Loucy (cell line): ENCODE results near the gene TAS1R2.
"Not testable (repeated sequence)": the region's sequence is repeated elsewhere in the genome, so short reads cannot be mapped to it uniquely, and the experiment has no call there.

Experiments
- H2AFZ ChIP-seq: fragments of 200-600 bp; sonication (generic); 2 replicates; pipeline ENCODE4 v1.6.0; 2016; ENCODE audit warnings: antibody characterized with exemption, mild to moderate bottlenecking, low read length, moderate library complexity
- H3F3A ChIP-seq: fragments of 200-600 bp; 2 replicates; pipeline ENCODE4 v1.6.0; 2016; ENCODE audit warnings: antibody characterized with exemption, low read depth, mild to moderate bottlenecking
- H3K27me3 ChIP-seq: fragments of 200-600 bp; sonication (generic); 2 replicates; pipeline ENCODE4 v1.6.1; 2014; ENCODE audit warnings: low read length, mild to moderate bottlenecking; ENCODE audit not compliant: insufficient read depth, poor library complexity, severe bottlenecking
- H3K36me3 ChIP-seq: fragments of 200-600 bp; sonication (generic); 2 replicates; pipeline ENCODE4 v1.6.1; 2016; ENCODE audit warnings: low read length; ENCODE audit not compliant: insufficient read depth
- H3K4me1 ChIP-seq: fragments of 200-600 bp; sonication (generic); 2 replicates; pipeline ENCODE4 v1.5.1; 2014; ENCODE audit warnings: low read length, mild to moderate bottlenecking; ENCODE audit not compliant: insufficient read depth, poor library complexity, severe bottlenecking
- H3K4me2 ChIP-seq: fragments of 200-600 bp; sonication (generic); 2 replicates; pipeline ENCODE4 v1.6.0; 2014; ENCODE audit warnings: antibody characterized with exemption, low read length, low read depth, mild to moderate bottlenecking; ENCODE audit not compliant: poor library complexity, severe bottlenecking
- H3K4me3 ChIP-seq: fragments of 200-600 bp; sonication (generic); 2 replicates; pipeline ENCODE4 v1.5.1; 2014; ENCODE audit warnings: low read length, mild to moderate bottlenecking, mixed read lengths; ENCODE audit not compliant: poor library complexity, severe bottlenecking
- H3K79me2 ChIP-seq: fragments of 200-600 bp; sonication (generic); 2 replicates; pipeline ENCODE4 v1.6.1; 2014; ENCODE audit warnings: low read length; ENCODE audit not compliant: insufficient read depth
- H3K9ac ChIP-seq: fragments of 200-600 bp; sonication (generic); 2 replicates; pipeline ENCODE4 v1.6.0; 2014; ENCODE audit warnings: mild to moderate bottlenecking, low read depth, low read length, moderate library complexity; ENCODE audit not compliant: poor library complexity, severe bottlenecking
- H3K9me2 ChIP-seq: fragments of 200-600 bp; sonication (generic); replicated peaks from 2 replicates; pipeline ENCODE4 v1.6.1; 2016; ENCODE audit warnings: low read depth, low read length, mixed read lengths
- H3K9me3 ChIP-seq: fragments of 200-600 bp; sonication (generic); 2 replicates; pipeline ENCODE4 v1.6.1; 2014; ENCODE audit warnings: mild to moderate bottlenecking, antibody characterized with exemption, low read length, low read depth; ENCODE audit not compliant: insufficient read depth
- H4K20me1 ChIP-seq: fragments of 200-600 bp; sonication (generic); 2 replicates; pipeline ENCODE4 v1.6.0; 2014; ENCODE audit warnings: antibody characterized with exemption, low read length, mild to moderate bottlenecking; ENCODE audit not compliant: insufficient read depth, poor library complexity, severe bottlenecking
- CTCF ChIP-seq: fragments of 200-600 bp; sonication (generic); conservative IDR thresholded peaks from 2 replicates; pipeline ENCODE4 v1.5.1; 2014; ENCODE audit warnings: mild to moderate bottlenecking, antibody characterized with exemption, low read length
- EZH2phosphoT487 ChIP-seq: fragments of 200-600 bp; IDR thresholded peaks from 2 replicates; pipeline ENCODE4 v1.6.1; 2018; ENCODE audit warnings: antibody characterized with exemption, mild to moderate bottlenecking, moderate library complexity, borderline replicate concordance

The TAS1R2 gene

GRCh38 chr1:18852501-18852900 is 7.0 kb downstream of the TAS1R2 start:
- Histone ChIP-seq H2AFZ (no peak overlapping the region), H3K4me2 (no peak overlapping the region), H3K79me2 (no peaks in the 10 kb centered on the region), H4K20me1 (no peaks in the 10 kb centered on the region), H3K9me2 (no peaks in the 10 kb centered on the region), H3F3A (no peaks in the 10 kb centered on the region), H3K4me3 (no peak overlapping the region), H3K4me1 (no peaks in the 10 kb centered on the region), H3K9ac (no peak overlapping the region), H3K36me3 (no peaks in the 10 kb centered on the region), H3K9me3 (no peaks in the 10 kb centered on the region), H3K27me3 (no peaks in the 10 kb centered on the region)
- TF ChIP-seq CTCF: no peak
- TF ChIP-seq EZH2phosphoT487: no peak

- H3K79me2 ChIP-seq: no peaks in the 10 kb centered on the region
- H3F3A ChIP-seq: no peaks in the 10 kb centered on the region
- no peaks in the 10 kb centered on the region for H3K4me1 ChIP-seq
- H3K4me2 ChIP-seq: no peak overlapping the region
- no peaks in the 10 kb centered on the region for H3K9me3 ChIP-seq
- no peak overlapping the region for H2AFZ ChIP-seq
- no peaks in the 10 kb centered on the region for H4K20me1 ChIP-seq
- no peak overlapping the region for H3K4me3 ChIP-seq
- no peak overlapping the region for H3K9ac ChIP-seq
- no peaks in the 10 kb centered on the region for H3K27me3 ChIP-seq
- no peaks in the 10 kb centered on the region for H3K36me3 ChIP-seq
- H3K9me2 ChIP-seq: no peaks in the 10 kb centered on the region
- TF ChIP-seq EZH2phosphoT487 (no peak), CTCF (no peak)
Measured at GRCh38 chr1:18849261-18849711, 10.2 kb downstream of the TAS1R2 start.

- H4K20me1 ChIP-seq, H3K27me3 ChIP-seq, H3K9ac ChIP-seq, H3K79me2 ChIP-seq, H3F3A ChIP-seq, H3K4me1 ChIP-seq, H3K36me3 ChIP-seq, H3K4me2 ChIP-seq, H2AFZ ChIP-seq, H3K4me3 ChIP-seq, H3K9me3 ChIP-seq, H3K9me2 ChIP-seq: not testable (repeated sequence)
Measured at GRCh38 chr1:18847723-18848122, 11.7 kb downstream of the TAS1R2 start.

GRCh38 chr1:18840145-18840544 is 19.3 kb downstream of the TAS1R2 start:
- no peaks in the 10 kb centered on the region for H3K79me2 ChIP-seq
- no peaks in the 10 kb centered on the region for H3K36me3 ChIP-seq
- H3F3A ChIP-seq: no peaks in the 10 kb centered on the region
- TF ChIP-seq CTCF (no peak), EZH2phosphoT487 (no peak)
- H3K9me2 ChIP-seq: no peaks in the 10 kb centered on the region
- no peaks in the 10 kb centered on the region for H3K9me3 ChIP-seq
- no peaks in the 10 kb centered on the region for H3K4me1 ChIP-seq
- no peak overlapping the region for H3K4me3 ChIP-seq
- no peak overlapping the region for H3K9ac ChIP-seq
- no peak overlapping the region for H2AFZ ChIP-seq
- H3K4me2 ChIP-seq: no peak overlapping the region
- H3K27me3 ChIP-seq: no peaks in the 10 kb centered on the region
- H4K20me1 ChIP-seq: no peaks in the 10 kb centered on the region
